Caki2 (cell line): ENCODE data around the gene ATRNL1. TPM values are rescaled to one million over a fixed set of nuclear protein-coding genes. Genes with fewer than 3 reads are reported as not detected.
"Not testable (repeated sequence)": the region's sequence is repeated elsewhere in the genome, so short reads cannot be mapped to it uniquely, and the experiment has no call there.

Experiments
- DNase-seq: peaks from one replicate; pipeline ENCODE4 v3.0.0-alpha.2; 2015; ENCODE audit warnings: low read depth
- in situ Hi-C: cut with HindIII; loops from 2 replicates; pipeline ENCODE4 v1.10.0; 2016; ENCODE audit warnings: low sequenced_read_pairs, low pct_unique_long_range_greater_than_20kb, mixed read lengths
- total RNA-seq: library from RNA; depleted of rRNA; stranded (reverse); fragments of >200 nt; shearing (Covaris generic); gene quantifications from 2 replicates; pipeline ENCODE4 v1.2.3, GENCODE V29; 2014; ENCODE audit warnings: low replicate concordance

The ATRNL1 gene
- total RNA-seq, 1 experiment from 2014 or later: 137 TPM

DNA sequence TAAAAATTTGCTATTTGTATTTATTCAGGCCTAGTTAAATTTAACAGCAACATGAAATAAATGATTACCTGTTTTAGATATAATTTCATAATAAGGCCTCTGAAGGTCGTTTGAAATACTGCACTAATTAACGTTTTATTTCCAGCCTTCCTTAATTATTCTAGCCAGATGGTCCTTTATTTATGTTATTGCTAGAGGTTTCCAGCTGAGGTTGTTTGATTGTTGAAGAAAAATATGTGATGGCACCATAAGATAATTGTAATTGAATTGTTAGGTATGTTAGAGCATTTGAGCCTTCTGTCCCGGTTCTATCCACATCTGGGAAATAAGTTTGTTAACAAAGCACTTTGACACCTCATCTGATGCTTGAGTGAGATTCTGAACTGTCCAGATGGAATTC, 556.1 kb downstream of the ATRNL1 start:
- no peak for DNase-seq
- in situ Hi-C loops: no loop called here

DNA sequence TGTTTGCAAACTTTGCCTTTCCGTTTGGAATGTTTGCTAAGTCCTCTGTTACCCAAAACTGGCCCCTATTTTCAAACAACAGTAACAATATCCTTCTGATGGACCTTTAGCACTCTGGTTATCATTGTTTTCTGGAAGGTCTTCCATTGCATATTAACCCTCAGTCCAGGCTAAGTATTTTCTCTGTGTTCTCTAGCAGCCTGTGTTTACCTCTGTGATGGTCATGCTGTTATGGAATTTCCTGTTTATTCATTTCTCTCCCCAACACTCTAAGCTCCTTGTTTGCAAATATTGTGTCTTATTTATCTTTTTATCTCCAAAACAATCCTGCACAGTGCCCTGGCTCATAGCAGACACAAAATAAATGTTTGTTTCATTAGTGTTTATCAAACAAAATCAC, 560.3 kb downstream of the ATRNL1 start:
- no peak for DNase-seq
- in situ Hi-C loops: no loop called here

DNA sequence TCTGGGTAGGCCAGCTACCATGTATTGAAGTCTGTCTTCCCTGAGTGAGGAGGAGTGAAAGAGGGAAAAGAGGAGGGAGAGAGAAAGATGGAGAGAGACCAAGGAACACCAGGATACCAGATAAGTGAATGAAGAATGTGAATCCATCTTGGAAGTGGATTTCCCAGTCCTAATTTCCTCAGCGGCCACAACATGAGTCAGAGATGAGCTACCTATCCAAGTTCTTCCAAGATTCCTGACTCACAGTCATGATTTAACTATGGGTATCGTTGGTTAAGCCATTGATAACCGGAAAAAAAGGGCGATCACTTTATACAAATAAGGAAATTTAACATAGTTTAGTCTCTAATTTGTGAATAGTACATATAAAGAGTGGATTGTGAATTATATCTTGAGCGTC, 561.8 kb downstream of the ATRNL1 start:
- no peak for DNase-seq
- in situ Hi-C loops: no loop called here

DNA sequence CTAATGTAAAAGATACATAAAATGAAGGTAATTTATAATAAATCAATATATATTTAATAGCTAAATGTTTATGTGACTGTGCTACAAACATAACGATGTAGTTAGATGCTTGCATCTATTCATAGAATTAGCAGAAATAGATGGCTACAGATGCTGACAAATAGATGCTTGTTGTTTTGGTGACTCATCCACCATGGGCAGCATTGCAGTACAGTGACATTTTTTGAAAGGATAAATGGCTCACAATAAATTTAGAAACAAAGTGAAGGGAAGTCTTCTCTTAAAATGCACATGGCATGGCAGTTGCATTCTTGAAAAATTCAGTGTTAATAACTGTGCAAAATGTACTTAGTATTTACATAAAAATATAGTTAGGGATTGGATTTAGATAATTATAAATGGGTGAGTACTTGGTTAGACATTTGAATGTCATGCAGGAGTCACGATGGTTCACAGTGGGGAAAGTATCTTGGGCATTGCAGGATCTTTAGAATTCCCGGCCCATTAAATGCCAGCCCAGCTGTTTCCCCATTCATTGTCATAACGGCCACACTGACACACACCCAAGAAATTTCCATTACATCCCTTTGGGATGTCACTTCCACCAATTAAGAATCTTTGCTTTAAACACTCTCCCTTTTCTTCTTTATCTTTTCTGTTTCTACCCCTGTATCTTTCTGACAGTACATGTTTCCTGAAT, 564.1 kb downstream of the ATRNL1 start:
- no peak for DNase-seq
- in situ Hi-C loops: no loop called here

DNA sequence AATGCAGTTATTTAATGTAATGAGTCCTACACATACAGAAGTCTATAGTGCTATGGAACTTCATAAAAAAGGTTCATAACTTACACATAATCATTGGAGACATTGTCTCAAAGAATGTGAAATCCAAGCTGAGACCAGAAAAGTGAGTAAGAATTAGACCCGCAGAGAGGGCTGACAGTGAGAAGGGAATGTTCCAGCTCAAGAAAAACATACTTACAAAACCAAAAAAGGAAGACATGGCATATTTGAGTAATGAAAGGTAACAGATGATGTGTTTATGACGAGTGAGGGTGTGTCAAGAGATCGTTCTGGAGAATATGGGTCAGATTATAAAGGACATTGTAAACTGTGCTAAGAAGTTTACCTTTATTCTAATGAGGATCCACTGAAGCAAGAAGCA, 566.5 kb downstream of the ATRNL1 start:
- in situ Hi-C loops: no loop called here
- DNase-seq: no peak

DNA sequence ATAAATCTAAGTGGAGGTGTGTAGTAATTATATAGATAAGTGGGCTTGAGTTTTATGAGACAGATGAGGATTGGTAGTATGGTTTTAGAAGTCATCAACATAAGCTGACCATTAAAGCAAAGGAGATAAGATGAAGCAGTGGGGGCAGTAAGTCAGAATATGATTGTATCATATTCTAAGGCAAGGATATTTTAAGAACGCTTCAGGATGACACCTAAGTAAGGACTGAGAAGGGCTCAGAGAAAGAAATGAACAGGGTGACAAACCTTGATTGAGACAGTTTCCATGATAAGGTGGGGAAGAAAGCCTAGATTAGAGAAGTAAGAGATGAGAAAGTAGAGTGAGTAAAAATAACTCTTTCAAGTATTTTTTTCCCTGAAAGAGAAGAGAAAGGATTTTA, 567.2 kb downstream of the ATRNL1 start:
- no peak for DNase-seq
- in situ Hi-C loops: no loop called here

DNA sequence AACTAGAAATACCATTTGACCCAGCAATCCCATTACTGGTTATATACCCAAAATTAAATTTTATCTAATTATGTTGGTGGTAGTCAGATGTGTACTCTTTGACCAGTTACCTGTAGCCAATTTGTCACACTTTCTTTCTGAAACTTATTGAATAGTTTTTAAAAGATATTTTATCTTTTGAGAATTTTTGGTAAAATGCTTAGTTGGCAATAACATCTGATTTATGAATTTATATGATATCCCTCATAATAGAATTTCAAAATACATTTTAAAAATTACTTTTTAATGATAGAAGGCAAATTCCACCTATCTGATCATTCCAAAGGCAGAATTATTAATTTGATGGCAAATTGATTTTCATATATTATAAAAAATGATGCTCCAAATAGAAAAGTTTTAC, 569.3 kb downstream of the ATRNL1 start:
- no peak for DNase-seq
- in situ Hi-C loops: no loop called here

DNA sequence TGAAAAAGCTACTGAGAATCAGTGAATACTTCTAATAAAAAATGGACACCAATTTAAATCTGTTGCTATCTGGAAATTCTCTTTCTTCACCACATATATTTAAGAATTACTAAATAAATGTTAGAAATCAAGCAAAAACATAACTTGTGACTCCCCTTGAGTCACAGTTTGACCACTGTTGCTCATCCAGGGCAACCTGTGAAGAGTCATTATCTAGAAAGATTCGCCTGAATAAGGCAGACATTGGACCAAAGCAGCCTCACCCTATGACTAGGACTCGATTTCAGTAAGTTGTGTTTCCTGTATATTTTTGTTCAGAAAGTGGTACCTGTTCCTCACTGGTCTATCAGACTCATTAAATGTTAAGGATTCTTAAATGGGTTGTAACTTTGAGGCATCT, 572.4 kb downstream of the ATRNL1 start:
- no peak for DNase-seq
- in situ Hi-C loops: no loop called here

DNA sequence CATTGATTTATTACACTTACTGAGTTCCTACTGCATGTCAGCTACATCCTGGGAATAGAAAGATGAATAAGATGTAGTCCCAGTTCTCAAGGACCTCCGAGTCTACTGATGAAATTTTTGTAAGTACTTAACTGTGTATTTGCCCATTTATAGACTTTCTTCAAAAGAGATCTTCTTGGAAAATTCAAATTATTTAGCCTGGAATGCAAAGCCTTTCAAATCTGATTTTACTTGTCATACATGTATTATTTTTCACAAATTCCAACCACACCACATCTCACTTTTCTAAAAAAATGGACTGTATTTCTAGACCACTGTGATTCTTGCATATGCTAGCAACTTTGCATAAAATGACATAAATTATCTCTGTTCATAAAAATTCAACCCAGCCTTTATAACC, 581.3 kb downstream of the ATRNL1 start:
- no peak for DNase-seq
- in situ Hi-C loops: no loop called here

DNA sequence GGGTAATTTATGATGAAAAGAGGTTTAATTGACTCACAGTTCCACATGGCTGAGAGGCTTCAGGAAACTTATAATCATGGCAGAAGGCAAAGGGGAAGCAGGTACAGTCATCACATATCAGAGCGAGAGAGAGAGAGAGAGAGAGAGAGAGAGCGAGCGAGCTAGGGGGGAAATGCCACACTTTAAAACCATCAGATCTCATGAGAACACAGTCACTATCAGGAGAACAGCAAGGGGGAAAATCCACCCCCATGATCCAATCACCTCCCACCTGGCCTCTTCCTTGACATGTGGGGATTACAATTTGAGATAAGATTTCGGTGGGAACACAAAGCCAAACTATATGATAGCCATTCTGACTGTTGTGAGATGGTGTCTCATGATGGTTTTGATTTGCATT, 603.6 kb downstream of the ATRNL1 start:
- DNase-seq: no peak
- in situ Hi-C loops: no loop called here

DNA sequence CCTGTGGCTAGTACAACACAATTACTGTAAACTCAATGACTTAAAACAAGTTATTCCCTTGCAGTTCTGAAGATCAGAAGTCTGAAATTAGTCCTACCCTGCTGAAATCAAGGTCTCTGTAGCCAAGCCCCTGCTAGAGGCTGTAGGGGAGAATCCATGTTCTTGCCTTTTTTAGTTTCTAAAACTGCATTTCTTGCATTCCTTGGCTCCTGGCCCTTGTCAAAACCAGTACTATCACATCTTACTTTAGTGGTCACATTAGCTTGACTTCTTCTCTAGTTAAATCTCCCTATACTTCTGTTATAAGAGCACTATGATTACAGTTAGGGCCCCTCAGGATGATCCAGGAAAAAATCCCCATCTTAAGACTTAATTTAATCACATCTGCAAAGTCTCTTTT, 612.9 kb downstream of the ATRNL1 start:
- in situ Hi-C loops: no loop called here

DNA sequence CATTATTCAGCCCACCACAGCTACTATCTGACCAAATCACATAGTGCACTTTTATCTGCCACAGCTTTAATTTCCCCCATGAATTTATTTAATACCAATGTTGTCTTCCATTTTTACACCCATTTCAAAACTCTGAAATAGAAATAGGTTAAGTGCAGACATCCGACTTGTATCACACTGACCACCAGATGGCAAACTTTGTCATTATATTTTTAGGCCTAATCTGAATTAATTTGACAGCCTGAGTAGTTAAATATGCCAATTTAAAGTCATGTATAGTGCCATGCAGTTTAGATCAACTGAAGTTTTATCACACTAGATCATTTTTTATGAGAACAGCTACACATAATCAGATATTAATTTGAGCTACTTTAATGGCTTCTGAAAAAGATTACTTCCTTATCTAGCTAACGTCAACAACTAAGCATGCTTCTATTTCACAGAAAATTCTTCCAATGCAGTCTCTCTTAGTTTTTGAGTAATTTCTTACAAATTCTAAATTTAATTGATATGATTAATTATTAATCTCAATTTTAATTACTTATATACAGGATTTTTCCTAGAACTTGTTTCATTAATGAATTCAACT, 613.4 kb downstream of the ATRNL1 start:
- DNase-seq: peak; percentile 21
- in situ Hi-C loops: no loop called here

More for the DNA sequence above, 612.9 kb downstream of the ATRNL1 start:
- DNase-seq: no peak

DNA sequence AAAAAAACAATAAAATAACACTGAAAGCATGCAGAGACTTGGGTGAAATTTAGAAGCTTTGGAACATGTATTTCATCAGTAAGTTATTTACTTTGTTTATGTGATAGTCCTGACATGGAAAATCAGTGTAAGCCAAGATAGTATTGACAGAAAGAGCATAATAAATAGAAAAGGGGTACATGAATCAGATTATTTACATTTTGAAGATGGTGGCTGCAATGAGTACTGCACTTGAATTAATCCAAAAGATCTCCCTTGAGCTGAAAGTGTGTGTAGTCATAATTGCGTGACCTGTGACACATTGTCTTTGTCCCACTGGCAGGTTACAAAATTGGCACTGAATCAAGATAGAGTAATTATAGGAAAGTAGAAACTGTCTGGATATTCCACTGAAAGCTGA, 617.0 kb downstream of the ATRNL1 start:
- no peak for DNase-seq
- in situ Hi-C loops: no loop called here

DNA sequence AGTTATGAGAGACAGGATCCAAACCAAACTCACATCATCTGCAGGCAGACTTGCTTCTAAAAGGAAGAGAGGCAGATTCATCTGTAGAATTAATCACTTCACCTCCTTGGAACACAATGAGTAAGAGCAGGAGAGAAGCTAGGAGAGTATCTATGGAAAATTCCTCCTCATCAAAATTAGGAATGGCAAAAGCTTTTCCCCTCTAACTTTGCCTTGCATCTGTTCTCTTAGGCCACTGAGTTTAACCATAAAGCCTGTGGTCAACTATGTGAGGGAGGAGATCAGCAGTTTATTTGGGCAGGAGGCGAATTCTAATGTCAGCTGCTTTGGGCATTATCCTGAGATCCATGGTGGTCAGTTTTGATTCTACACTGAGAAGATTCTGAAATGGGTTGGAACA, 618.1 kb downstream of the ATRNL1 start:
- DNase-seq: no peak
- in situ Hi-C loops: no loop called here

DNA sequence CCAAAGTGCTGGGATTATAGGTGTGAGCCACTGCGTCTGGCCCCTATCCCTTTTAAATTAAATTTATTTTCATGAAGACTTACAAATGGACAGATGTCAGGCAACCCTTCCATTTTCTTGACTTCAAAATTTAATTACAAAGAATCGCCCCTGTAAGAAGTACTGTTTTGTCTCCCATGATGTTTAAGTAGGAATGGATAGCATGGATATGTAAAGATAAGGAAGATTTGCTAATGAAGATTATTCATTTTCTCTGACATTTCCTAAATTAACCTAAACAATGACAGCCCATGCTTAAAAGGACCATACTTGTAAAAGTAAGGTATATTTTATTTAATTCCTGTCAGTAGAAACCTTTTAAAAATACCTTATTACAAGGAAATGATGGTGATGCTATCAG, 627.0 kb downstream of the ATRNL1 start:
- no peak for DNase-seq
- in situ Hi-C loops: no loop called here

DNA sequence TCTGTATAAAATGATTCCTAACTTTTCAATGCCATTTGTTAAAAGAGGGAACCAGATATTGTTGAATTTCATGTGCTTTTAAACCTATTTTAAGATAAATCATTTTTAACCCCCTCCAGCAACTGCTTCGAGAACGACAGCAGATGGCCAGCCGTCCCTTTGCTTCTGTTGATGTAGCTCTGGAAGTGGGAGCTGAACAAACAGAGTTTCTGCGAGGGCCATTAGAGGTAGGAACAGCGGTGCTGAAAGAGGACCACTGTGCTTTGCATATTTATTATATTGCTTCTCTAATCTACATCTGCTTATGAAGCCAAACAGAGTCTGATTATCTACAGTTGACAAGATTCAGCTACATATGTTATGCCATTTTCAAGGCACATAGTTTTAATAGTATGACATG, 634.0 kb downstream of the ATRNL1 start:
- DNase-seq: no peak
- in situ Hi-C loops: no loop called here

DNA sequence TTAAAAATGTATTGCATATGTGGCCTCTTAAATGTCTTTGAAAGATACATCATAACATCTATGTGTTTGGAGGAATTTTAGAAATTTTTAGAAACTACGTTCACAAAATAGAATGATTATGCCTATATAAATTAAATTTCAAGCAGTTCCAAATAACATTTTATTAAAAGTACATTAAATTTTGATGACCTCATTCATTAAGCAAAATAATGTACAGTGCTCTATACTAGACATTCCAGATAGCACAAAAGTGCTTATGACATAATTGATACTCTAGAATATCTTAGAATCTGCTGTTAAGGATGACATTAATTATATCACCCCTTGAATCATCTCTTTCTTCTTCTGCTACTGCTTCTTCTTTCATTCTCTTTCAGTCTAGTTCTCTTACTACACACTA, 650.9 kb downstream of the ATRNL1 start:
- in situ Hi-C loops: no loop called here

DNA sequence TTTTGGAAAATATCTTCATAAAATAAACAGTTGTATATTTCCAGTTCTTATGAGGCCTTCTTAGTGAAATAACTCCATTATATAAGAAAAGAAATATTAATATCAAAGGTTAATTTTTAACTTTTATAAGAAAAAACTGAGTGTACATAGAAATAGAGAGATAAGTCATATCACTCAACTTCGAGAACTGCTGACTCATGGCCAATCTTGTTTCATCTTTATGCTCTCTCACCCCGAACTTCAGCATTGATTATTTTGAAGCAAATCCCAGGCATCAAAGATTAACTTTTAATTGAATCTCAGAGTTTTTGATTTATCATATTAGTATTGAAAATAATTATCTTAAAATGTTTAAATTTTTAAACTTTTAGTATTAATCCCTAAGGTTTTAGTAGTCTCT, 652.8 kb downstream of the ATRNL1 start:
- in situ Hi-C loops: no loop called here
- no peak for DNase-seq

More for the DNA sequence above, 650.9 kb downstream of the ATRNL1 start:
- DNase-seq: no peak

DNA sequence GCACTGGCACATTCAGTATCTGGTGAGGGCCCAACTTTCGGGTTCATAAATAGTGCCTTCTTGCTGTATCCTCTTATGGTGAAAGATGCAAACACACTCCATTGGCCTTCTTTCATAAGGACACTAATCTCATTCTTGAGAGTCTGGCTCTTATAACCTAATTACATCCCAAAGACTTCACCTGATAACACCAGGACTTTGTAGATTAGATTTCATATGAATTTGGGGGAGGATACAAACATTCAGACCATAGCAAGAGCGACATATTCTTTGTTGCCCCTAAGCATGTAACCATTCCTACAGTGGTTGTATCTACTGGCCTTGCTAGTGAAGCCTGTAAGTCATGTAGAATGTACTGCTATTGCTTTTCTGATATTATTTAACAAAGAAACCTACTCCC, 654.6 kb downstream of the ATRNL1 start:
- DNase-seq: no peak
- in situ Hi-C loops: no loop called here

DNA sequence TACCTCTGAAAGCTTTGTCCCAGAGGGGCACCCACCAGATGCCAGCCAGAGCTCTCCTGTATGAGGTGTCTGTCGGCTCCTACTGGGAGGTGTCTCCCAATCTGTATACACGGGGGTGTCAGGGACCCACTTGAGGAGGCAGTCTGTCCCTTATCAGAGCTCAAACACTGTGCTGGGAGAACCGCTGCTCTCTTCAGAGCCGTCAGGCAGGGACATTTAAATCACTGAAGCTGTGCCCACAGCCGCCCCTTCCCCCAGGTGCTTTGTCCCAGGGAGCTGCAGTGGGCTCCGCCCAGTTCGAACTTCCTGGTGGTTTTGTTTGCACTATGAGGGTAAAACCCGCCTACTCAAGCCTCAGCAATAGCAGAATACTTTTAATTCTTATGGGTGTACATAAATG, 665.3 kb downstream of the ATRNL1 start:
- DNase-seq, in situ Hi-C loops: not testable (repeated sequence)
